ENCODE measurements around the gene SNX13. TPM values are rescaled to one million over a fixed set of nuclear protein-coding genes. Genes with fewer than 3 reads are reported as not detected.

Gene SNX13
- total RNA-seq, 4 donors from 2014 or later, result 45.7 to 78.8 (median 67.3) TPM

GRCh38 chr7:17871815-17872533, 68.3 kb downstream of the SNX13 start:
- 82 to 86% methylated on average over 8 of the region's 8 CpGs for WGBS, 2 donors
- TF ChIP-seq CTCF (IDR thresholded peaks at IDR 0.05), result no peak
- no peak for TF ChIP-seq POLR2A (IDR thresholded peaks at IDR 0.05)
- intact Hi-C loops (cut with DNase I; ENCODE audit: low total_unique reads), result no loop called here

GRCh38 chr7:17870406-17870805, 69.9 kb downstream of the SNX13 start:
- intact Hi-C loops (cut with DNase I; ENCODE audit: low total_unique reads), result no loop called here
- DNase-seq (ENCODE audit: low spot score in 2 of 2), result no peak
- TF ChIP-seq CTCF (IDR thresholded peaks at IDR 0.05) (no peak), POLR2A (IDR thresholded peaks at IDR 0.05) (no peak)
- 71 to 78% methylated on average over 2 of the region's 2 CpGs for WGBS, 2 donors
- H3K4me3 ChIP-seq (ENCODE audit: low read depth, poor library complexity, severe bottlenecking), result no peak overlapping the region

More at GRCh38 chr7:17871815-17872533, 68.3 kb downstream of the SNX13 start:
- H3K4me3 ChIP-seq (ENCODE audit: low read depth, poor library complexity, severe bottlenecking), result no peak overlapping the region
- no peak for DNase-seq (ENCODE audit: low spot score in 2 of 2)

GRCh38 chr7:17863809-17864143, 76.5 kb downstream of the SNX13 start:
- DNase-seq (ENCODE audit: low spot score in 2 of 2), result no peak
- TF ChIP-seq CTCF (IDR thresholded peaks at IDR 0.05), result no peak
- no peak for TF ChIP-seq POLR2A (IDR thresholded peaks at IDR 0.05)
- no peak overlapping the region for H3K4me3 ChIP-seq (ENCODE audit: low read depth, poor library complexity, severe bottlenecking)
- intact Hi-C loops (cut with DNase I; ENCODE audit: low total_unique reads), result no loop called here

GRCh38 chr7:17863095-17863808, 77.0 kb downstream of the SNX13 start:
- intact Hi-C loops (cut with DNase I; ENCODE audit: low total_unique reads), result no loop called here
- H3K4me3 ChIP-seq (ENCODE audit: low read depth, poor library complexity, severe bottlenecking), result no peak overlapping the region
- 93 to 97% methylated on average over 7 of the region's 7 CpGs for WGBS, 2 donors
- DNase-seq (ENCODE audit: low spot score in 2 of 2), result no peak
- TF ChIP-seq POLR2A (IDR thresholded peaks at IDR 0.05) (no peak), CTCF (IDR thresholded peaks at IDR 0.05) (no peak)

GRCh38 chr7:17856251-17856650, 84.0 kb downstream of the SNX13 start:
- H3K4me3 ChIP-seq (ENCODE audit: low read depth, poor library complexity, severe bottlenecking), result no peak overlapping the region
- intact Hi-C loops (cut with DNase I; ENCODE audit: low total_unique reads), result no loop called here
- TF ChIP-seq CTCF (IDR thresholded peaks at IDR 0.05), result no peak
- TF ChIP-seq POLR2A (IDR thresholded peaks at IDR 0.05), result no peak
- DNase-seq (ENCODE audit: low spot score in 2 of 2), result no peak
- WGBS, 2 donors, result 100% methylated on average over 1 of the region's 1 CpG

Data from lower leg skin (tissue), 4 donors.